IPS-18a (cell line): ENCODE results near the gene ZMYM5.
A peak's percentile ranks its signal among the peaks of the same experiment; 100 is the strongest.
"Not testable (repeated sequence)": the region's sequence is repeated elsewhere in the genome, so short reads cannot be mapped to it uniquely, and the experiment has no call there.

Experiments
- H3K27ac ChIP-seq: one replicate; pipeline ENCODE4 v1.5.1; 2013; ENCODE audit warnings: low read length
- H3K27me3 ChIP-seq: one replicate; pipeline ENCODE4 v1.6.1; 2013; ENCODE audit warnings: mild to moderate bottlenecking, low read length; ENCODE audit not compliant: control insufficient read depth, insufficient read depth
- H3K36me3 ChIP-seq: one replicate; pipeline ENCODE4 v1.6.1; 2013; ENCODE audit warnings: low read depth, low read length; ENCODE audit not compliant: control insufficient read depth
- H3K4me1 ChIP-seq: one replicate; pipeline ENCODE4 v1.6.1; 2013; ENCODE audit warnings: low read depth, low read length; ENCODE audit not compliant: control insufficient read depth
- H3K4me3 ChIP-seq: one replicate; pipeline ENCODE4 v1.5.1; 2013; ENCODE audit warnings: low read length
- H3K9ac ChIP-seq: one replicate; pipeline ENCODE4 v1.6.1; 2013; ENCODE audit warnings: mild to moderate bottlenecking, low read length, moderate library complexity
- H3K9me3 ChIP-seq: one replicate; pipeline ENCODE4 v1.6.1; 2013; ENCODE audit warnings: low read depth, low read length; ENCODE audit not compliant: control insufficient read depth

ZMYM5 gene

GRCh38 chr13:19817510-19818158 is 45.8 kb downstream of the ZMYM5 start:
- no peaks in the 10 kb centered on the region for H3K27me3 ChIP-seq
- H3K4me1 ChIP-seq: no peaks in the 10 kb centered on the region
- H3K36me3 ChIP-seq: peaks cover 8% of the 10 kb centered on the region
- no peaks in the 10 kb centered on the region for H3K9me3 ChIP-seq
- no peak overlapping the region for H3K27ac ChIP-seq
- H3K4me3 ChIP-seq: no peak overlapping the region
- H3K9ac ChIP-seq: no peak overlapping the region

DNA sequence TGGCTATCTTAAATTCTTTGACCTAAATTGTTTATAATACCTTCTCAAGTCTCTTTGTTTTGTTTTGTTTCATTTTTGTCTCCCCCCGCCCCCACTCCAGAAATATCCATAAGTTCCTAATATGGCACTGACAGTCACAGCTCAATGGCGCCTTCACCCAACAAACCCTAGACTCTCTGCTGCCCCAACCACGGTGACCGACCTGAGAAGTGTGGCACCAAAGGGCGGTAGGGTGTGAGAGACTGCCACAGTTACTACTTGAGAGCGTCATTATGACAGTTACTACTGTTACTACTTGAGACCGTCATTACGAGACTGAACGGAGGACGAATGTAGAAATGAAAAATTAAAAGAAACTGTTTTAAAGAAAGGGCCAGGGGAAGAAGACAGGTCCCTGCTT is 46.3 kb downstream of the ZMYM5 start:
- Histone ChIP-seq H3K27me3 (no peaks in the 10 kb centered on the region), H3K4me3 (no peak overlapping the region), H3K36me3 (peaks cover 5% of the 10 kb centered on the region), H3K4me1 (no peaks in the 10 kb centered on the region), H3K27ac (no peak overlapping the region), H3K9me3 (no peaks in the 10 kb centered on the region), H3K9ac (no peak overlapping the region)

- H3K9ac ChIP-seq, H3K4me1 ChIP-seq, H3K36me3 ChIP-seq, H3K27me3 ChIP-seq, H3K4me3 ChIP-seq, H3K9me3 ChIP-seq, H3K27ac ChIP-seq: not testable (repeated sequence)
These were observed 47.6 kb downstream of the ZMYM5 start for GRCh38 chr13:19815842-19816241.

GRCh38 chr13:19810996-19811881 is 52.2 kb downstream of the ZMYM5 start:
- Histone ChIP-seq H3K9ac (no peak overlapping the region), H3K27ac (no peak overlapping the region), H3K4me1 (no peaks in the 10 kb centered on the region), H3K27me3 (no peaks in the 10 kb centered on the region), H3K36me3 (no peaks in the 10 kb centered on the region), H3K4me3 (no peak overlapping the region), H3K9me3 (no peaks in the 10 kb centered on the region)

DNA sequence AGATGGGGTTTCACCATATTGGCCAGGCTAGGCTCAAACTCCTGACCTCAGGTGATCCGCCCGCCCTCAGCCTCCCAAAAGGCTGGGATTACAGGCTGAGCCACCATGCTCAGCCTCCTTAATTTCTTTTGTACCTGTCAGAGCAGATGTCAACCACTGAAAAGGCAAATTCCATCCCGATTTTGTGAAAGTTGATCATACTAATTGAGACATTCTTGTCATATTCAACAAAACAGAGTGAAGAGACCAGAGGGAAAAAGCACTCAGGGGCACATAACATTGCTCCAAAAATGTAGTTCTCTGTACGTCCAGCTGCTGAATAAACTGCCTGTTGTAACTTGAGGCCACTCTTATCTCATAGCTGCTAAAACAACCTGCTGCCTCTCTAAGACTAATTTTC is 53.3 kb downstream of the ZMYM5 start:
- Histone ChIP-seq H3K36me3 (no peaks in the 10 kb centered on the region), H3K4me1 (no peaks in the 10 kb centered on the region), H3K27ac (no peak overlapping the region), H3K27me3 (no peaks in the 10 kb centered on the region), H3K4me3 (no peak overlapping the region), H3K9ac (no peak overlapping the region), H3K9me3 (no peaks in the 10 kb centered on the region)

- Histone ChIP-seq H3K4me1 (no peaks in the 10 kb centered on the region), H3K27me3 (no peaks in the 10 kb centered on the region), H3K36me3 (no peaks in the 10 kb centered on the region), H3K4me3 (no peak overlapping the region), H3K9ac (no peak overlapping the region), H3K27ac (no peak overlapping the region), H3K9me3 (no peaks in the 10 kb centered on the region)
These were observed 57.7 kb downstream of the ZMYM5 start for GRCh38 chr13:19805765-19806164.

- Histone ChIP-seq H3K9me3 (no peaks in the 10 kb centered on the region), H3K9ac (no peak overlapping the region), H3K4me3 (no peak overlapping the region), H3K4me1 (peaks cover 6% of the 10 kb centered on the region), H3K27me3 (no peaks in the 10 kb centered on the region), H3K27ac (no peak overlapping the region), H3K36me3 (no peaks in the 10 kb centered on the region)
These were observed 67.5 kb downstream of the ZMYM5 start for GRCh38 chr13:19795956-19796355.

DNA sequence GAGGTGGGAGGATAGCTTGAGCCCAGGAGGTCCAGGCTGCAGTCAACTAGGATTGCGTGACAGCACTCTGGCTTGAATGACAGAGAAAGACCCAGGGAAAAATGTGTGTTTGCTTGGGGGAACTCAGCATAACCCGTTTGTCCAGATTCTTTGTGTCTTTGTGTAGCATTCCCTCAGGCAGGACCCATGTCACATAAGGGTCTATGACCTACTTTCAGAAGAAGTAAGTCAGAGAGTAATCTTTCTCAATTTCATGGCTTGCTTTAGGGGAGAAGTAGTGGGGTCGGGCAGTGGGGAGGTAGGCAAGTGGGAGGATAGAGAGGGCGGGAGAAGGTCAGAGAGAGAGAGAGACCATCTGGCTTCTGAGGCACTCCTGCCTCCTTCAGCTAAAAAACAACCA is 68.8 kb downstream of the ZMYM5 start:
- H3K27ac ChIP-seq: no peak overlapping the region
- H3K4me3 ChIP-seq: no peak overlapping the region
- H3K9me3 ChIP-seq: no peaks in the 10 kb centered on the region
- H3K27me3 ChIP-seq: no peaks in the 10 kb centered on the region
- no peak overlapping the region for H3K9ac ChIP-seq
- no peaks in the 10 kb centered on the region for H3K36me3 ChIP-seq
- peaks cover 6% of the 10 kb centered on the region for H3K4me1 ChIP-seq

GRCh38 chr13:19791953-19792537 is 71.4 kb downstream of the ZMYM5 start:
- H3K9me3 ChIP-seq: no peaks in the 10 kb centered on the region
- no peaks in the 10 kb centered on the region for H3K27me3 ChIP-seq
- no peaks in the 10 kb centered on the region for H3K36me3 ChIP-seq
- no peak overlapping the region for H3K9ac ChIP-seq
- H3K4me1 ChIP-seq: peaks cover 6% of the 10 kb centered on the region
- no peak overlapping the region for H3K27ac ChIP-seq
- no peak overlapping the region for H3K4me3 ChIP-seq

DNA sequence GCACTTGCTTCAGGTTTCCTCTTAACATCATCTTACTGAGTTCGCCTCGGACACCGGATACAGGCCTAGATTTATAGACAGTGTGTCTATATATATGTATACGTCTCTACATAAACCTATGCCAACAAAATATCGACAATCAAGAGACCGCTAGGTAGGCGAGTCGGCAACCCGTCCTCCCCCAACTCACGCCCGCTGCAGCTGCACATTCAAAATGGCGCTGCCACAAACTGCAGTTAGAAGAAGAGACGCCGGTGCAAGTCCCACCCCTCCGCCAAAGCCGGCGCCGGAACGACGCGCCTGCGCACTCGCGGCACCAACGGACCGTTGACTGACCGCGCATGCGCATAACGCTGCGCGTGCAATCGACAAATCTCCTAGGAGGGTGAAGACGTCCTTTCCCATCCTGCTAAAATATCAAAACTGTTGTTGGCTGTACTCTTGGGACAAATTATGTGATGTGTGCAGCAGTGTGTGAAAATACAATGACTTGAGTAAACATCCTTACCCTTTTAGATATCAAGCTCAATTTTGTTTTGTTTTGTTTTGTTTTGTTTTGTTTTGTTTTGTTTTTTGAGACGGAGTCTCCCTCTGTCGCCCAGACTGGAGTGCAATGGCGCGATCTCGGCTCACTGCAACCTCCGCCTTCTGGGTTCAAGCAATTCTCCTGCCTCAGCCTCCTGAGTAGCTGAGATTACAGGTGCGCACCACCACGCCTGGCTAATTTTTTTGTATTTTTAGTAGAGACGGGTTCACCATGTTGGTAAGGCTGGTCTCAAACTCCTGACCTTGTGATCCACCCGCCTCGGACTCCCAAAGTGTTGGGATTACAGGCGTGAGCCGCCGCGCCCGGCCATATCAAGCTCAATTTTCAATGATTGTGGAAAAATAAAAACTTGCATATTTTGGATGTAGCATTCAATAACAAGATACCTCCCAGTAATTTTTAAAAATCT is 80.4 kb downstream of the ZMYM5 start, which contains the start of gene PSPC1:
Gene PSPC1 (minus strand): TSS at position 219 of the 956 bp plus-strand sequence. CDS start 188 bp downstream, at position 31.
- not testable (repeated sequence) for H3K4me1 ChIP-seq, H3K36me3 ChIP-seq, H3K27me3 ChIP-seq, H3K9me3 ChIP-seq
- Histone ChIP-seq H3K9ac (peak within 1 kb of the TSS; percentile 99), H3K4me3 (peak within 1 kb of the TSS; percentile 99), H3K27ac (peak within 1 kb of the TSS; percentile 83)
